Loucy (cell line): Measurements from ENCODE around the gene LCP1.

Source experiments
- EZH2phosphoT487 ChIP-seq: fragments of 200-600 bp; IDR thresholded peaks from 2 replicates; pipeline ENCODE4 v1.6.1; 2018; ENCODE audit warnings: antibody characterized with exemption, mild to moderate bottlenecking, moderate library complexity, borderline replicate concordance
- TF ChIP-seq, protein P1 (sequence below): fragments of 200-600 bp; sonication (generic); conservative IDR thresholded peaks from 2 replicates; pipeline ENCODE4 v1.5.1; 2014; ENCODE audit warnings: mild to moderate bottlenecking, antibody characterized with exemption, low read length

DNA sequence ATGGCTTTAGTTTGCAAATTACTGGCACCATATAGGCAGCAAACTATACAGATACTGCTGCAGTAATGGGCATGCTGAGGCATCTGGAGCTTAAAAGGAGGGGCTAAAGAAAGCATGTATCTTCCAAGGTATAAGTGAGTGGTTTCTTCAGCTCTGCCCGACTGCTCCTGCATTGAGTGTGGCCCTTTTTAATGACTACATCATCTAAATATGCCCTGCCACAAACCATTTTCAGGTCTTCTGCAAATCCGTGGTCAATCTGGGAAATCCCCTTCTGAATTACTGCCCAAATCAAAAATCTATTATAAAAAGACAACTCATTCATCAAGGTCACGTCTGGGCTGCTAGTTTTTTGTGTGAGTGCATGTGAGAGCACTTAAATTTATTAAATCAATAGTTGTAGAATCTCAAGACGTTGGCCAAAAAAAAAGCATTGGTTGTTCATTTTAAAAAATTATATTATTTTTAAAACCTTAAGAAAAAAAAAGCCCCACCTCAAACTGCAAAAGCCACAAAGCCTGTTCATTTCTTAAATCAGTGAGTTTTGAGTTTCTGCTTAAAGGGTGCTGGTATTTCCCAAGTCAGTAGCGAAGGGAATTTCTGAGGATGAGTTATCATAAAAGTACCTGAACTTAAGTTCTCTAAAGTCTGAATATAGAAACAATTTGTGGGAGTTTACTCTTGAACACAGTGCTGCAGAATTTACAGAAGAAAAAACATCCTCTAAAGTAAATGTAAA is 16.3 kb downstream of the LCP1 start:
- TF ChIP-seq, protein P1, sequence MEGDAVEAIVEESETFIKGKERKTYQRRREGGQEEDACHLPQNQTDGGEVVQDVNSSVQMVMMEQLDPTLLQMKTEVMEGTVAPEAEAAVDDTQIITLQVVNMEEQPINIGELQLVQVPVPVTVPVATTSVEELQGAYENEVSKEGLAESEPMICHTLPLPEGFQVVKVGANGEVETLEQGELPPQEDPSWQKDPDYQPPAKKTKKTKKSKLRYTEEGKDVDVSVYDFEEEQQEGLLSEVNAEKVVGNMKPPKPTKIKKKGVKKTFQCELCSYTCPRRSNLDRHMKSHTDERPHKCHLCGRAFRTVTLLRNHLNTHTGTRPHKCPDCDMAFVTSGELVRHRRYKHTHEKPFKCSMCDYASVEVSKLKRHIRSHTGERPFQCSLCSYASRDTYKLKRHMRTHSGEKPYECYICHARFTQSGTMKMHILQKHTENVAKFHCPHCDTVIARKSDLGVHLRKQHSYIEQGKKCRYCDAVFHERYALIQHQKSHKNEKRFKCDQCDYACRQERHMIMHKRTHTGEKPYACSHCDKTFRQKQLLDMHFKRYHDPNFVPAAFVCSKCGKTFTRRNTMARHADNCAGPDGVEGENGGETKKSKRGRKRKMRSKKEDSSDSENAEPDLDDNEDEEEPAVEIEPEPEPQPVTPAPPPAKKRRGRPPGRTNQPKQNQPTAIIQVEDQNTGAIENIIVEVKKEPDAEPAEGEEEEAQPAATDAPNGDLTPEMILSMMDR = no peak
- TF ChIP-seq EZH2phosphoT487 = no peak
